Fibroblast of lung (primary cell): ENCODE results near the gene SSX5. TPM values are rescaled to one million over a fixed set of nuclear protein-coding genes. Genes with fewer than 3 reads are reported as not detected.
"Not testable (repeated sequence)": the region's sequence is repeated elsewhere in the genome, so short reads cannot be mapped to it uniquely, and the experiment has no call there.

Source experiments
- DNase-seq, 2 donors: peaks; one replicate each; pipeline versions ENCODE4 v3.0.0 to v3.0.0-alpha.2; 2010; ENCODE audit warnings: low read depth in 2 of 2
- H2AFZ ChIP-seq: 2 replicates; pipeline ENCODE4 v1.5.1; 2012; ENCODE audit warnings: low read length, control low read depth, inconsistent platforms
- H3K27ac ChIP-seq: 2 replicates; pipeline ENCODE4 v1.5.1; 2011; ENCODE audit warnings: low read length, control low read depth; ENCODE audit not compliant: insufficient read depth
- H3K27me3 ChIP-seq: 2 replicates; pipeline ENCODE4 v1.5.1; 2011; ENCODE audit warnings: mild to moderate bottlenecking, low read length; ENCODE audit not compliant: control insufficient read depth, insufficient read depth
- H3K36me3 ChIP-seq: 2 replicates; pipeline ENCODE4 v1.5.1; 2011; ENCODE audit warnings: low read length; ENCODE audit not compliant: control insufficient read depth, insufficient read depth
- H3K4me1 ChIP-seq: 2 replicates; pipeline ENCODE4 v1.5.1; 2011; ENCODE audit warnings: low read length; ENCODE audit not compliant: control insufficient read depth, insufficient read depth; ENCODE audit errors: extremely low read depth
- H3K4me2 ChIP-seq: 2 replicates; pipeline ENCODE4 v1.5.1; 2011; ENCODE audit warnings: low read length, control low read depth; ENCODE audit not compliant: insufficient read depth; ENCODE audit errors: extremely low read depth
- H3K4me3 ChIP-seq, 4 experiments: fragments of 200-600 bp in 1 of 4; sonication (generic) in 1 of 4; replicated peaks in 1 of 4; 2 replicates each; pipeline ENCODE4 v1.5.1; 2011 to 2016; ENCODE audit warnings: low read length in 4 of 4, low read depth in 3 of 4, mild to moderate bottlenecking in 3 of 4, control low read depth in 2 of 4, inconsistent platforms in 1 of 4, mixed read lengths in 1 of 4; ENCODE audit not compliant: insufficient read depth in 1 of 4; ENCODE audit errors: control extremely low read depth in 1 of 4
- H3K79me2 ChIP-seq: 2 replicates; pipeline ENCODE4 v1.5.1; 2012; ENCODE audit warnings: mild to moderate bottlenecking, low read length, inconsistent platforms; ENCODE audit not compliant: control insufficient read depth, insufficient read depth
- H3K9ac ChIP-seq: 2 replicates; pipeline ENCODE4 v1.5.1; 2011; ENCODE audit warnings: mild to moderate bottlenecking, low read length, control low read depth; ENCODE audit not compliant: insufficient read depth
- H3K9me3 ChIP-seq: 2 replicates; pipeline ENCODE4 v1.5.1; 2012; ENCODE audit warnings: low read depth, low read length; ENCODE audit not compliant: control insufficient read depth, insufficient read depth
- H4K20me1 ChIP-seq: 2 replicates; pipeline ENCODE4 v1.5.1; 2011; ENCODE audit warnings: low read length; ENCODE audit not compliant: control insufficient read depth, insufficient read depth; ENCODE audit errors: extremely low read depth
- EZH2 ChIP-seq: IDR thresholded peaks from 2 replicates; pipeline ENCODE4 v1.5.1; 2012; ENCODE audit warnings: low read length, control low read depth, mild to moderate bottlenecking; ENCODE audit errors: missing control alignments
- polyA plus RNA-seq, 2 donors: library from polyadenylated mRNA; depleted of rRNA in 1 of 2; stranded (reverse) in 1 of 2; unstranded in 1 of 2; fragments of >200 nt; gene quantifications; 2 replicates each; pipeline ENCODE4 v1.2.1, GENCODE V29; 2011 to 2012; ENCODE audit warnings: missing spikeins in 1 of 2
- total RNA-seq: library from RNA; depleted of rRNA; stranded (reverse); fragments of >200 nt; gene quantifications from 2 replicates; pipeline ENCODE4 v1.2.1, GENCODE V29; 2014
- TF ChIP-seq, protein P1 (sequence below), 2 donors: IDR thresholded peaks in 1 of 2; conservative IDR thresholded peaks in 1 of 2; 1 replicate in 1 of 2; 2 replicates in 1 of 2; pipeline ENCODE4 v1.5.1; 2011 to 2012; ENCODE audit warnings: low read length in 2 of 2, control low read depth in 1 of 2, inconsistent platforms in 1 of 2, low read depth in 1 of 2, mild to moderate bottlenecking in 1 of 2

The SSX5 gene
- total and polyA plus RNA-seq, 2 donors (not counting 1 experiment from before 2014, with no cell fraction given) = not detected

DNA sequence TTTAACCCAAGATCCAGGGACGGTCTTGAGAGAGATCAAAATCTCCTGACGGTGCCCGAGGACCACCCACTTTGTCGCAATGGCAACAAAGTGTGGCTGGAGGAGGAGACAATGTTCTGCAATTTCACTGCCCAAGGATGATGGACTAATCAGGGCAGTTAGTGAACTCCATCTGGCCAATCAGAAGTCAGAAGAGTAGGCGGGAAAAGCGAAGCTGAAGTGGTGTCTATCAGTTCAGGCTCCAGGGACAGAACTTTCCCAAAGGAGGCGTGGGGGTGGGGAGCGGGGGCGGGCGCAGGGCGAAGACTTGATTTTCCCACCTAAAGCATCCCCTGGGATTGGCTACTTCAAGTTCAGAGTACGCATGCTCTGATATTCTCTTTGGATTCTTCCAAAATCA lies 40.6 kb downstream of the SSX5 start:
- Histone ChIP-seq H2AFZ (no peak overlapping the region), H3K4me3 (no peak overlapping the region), H3K27me3 (no peaks in the 10 kb centered on the region), H3K9me3 (no peaks in the 10 kb centered on the region), H3K4me2 (no peak overlapping the region), H3K9ac (no peak overlapping the region), H3K27ac (no peak overlapping the region), H3K79me2 (no peaks in the 10 kb centered on the region), H3K36me3 (no peaks in the 10 kb centered on the region), H3K4me1 (no peaks in the 10 kb centered on the region), H4K20me1 (no peaks in the 10 kb centered on the region)
- TF ChIP-seq EZH2 = no peak
- TF ChIP-seq, protein P1, sequence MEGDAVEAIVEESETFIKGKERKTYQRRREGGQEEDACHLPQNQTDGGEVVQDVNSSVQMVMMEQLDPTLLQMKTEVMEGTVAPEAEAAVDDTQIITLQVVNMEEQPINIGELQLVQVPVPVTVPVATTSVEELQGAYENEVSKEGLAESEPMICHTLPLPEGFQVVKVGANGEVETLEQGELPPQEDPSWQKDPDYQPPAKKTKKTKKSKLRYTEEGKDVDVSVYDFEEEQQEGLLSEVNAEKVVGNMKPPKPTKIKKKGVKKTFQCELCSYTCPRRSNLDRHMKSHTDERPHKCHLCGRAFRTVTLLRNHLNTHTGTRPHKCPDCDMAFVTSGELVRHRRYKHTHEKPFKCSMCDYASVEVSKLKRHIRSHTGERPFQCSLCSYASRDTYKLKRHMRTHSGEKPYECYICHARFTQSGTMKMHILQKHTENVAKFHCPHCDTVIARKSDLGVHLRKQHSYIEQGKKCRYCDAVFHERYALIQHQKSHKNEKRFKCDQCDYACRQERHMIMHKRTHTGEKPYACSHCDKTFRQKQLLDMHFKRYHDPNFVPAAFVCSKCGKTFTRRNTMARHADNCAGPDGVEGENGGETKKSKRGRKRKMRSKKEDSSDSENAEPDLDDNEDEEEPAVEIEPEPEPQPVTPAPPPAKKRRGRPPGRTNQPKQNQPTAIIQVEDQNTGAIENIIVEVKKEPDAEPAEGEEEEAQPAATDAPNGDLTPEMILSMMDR (conservative IDR thresholded peaks at IDR 0.05 in 1 of 2, IDR thresholded peaks at IDR 0.05 in 1 of 2; ENCODE audit: low read depth in 1 of 2, low read length in 2 of 2) = no peak
- DNase-seq = no peak

DNA sequence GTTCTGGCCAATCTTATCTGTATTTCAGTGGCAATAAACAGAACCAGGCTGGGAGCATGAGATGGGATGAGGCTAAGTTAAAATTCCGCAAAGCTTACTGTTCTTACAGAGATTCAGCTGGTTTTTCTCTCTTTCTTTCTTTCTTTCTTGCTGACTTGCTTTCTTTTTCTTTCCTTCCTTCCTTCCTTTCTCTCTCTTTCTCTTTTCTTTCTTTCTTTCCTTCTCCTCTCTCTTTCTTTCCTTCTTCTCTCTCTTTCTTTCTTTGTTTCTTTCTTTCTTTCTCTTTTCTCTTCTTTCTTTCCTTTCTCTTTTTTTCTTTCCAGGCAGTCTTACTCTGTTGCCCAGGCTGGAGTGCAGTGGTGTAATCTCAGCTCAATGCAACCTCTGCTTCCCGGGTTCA lies 41.8 kb downstream of the SSX5 start:
- no peaks in the 10 kb centered on the region for H3K4me1 ChIP-seq
- no peak overlapping the region for H3K4me2 ChIP-seq
- no peak overlapping the region for H2AFZ ChIP-seq
- H3K79me2 ChIP-seq = no peaks in the 10 kb centered on the region
- H3K4me3 ChIP-seq = no peak overlapping the region
- H3K27me3 ChIP-seq = no peaks in the 10 kb centered on the region
- H4K20me1 ChIP-seq = no peaks in the 10 kb centered on the region
- H3K36me3 ChIP-seq = no peaks in the 10 kb centered on the region
- H3K9ac ChIP-seq = no peak overlapping the region
- H3K27ac ChIP-seq = no peak overlapping the region
- TF ChIP-seq, protein P1 (conservative IDR thresholded peaks at IDR 0.05 in 1 of 2, IDR thresholded peaks at IDR 0.05 in 1 of 2; ENCODE audit: low read depth in 1 of 2, low read length in 2 of 2) = no peak
- TF ChIP-seq EZH2 = no peak
- no peak for DNase-seq
- no peaks in the 10 kb centered on the region for H3K9me3 ChIP-seq

DNA sequence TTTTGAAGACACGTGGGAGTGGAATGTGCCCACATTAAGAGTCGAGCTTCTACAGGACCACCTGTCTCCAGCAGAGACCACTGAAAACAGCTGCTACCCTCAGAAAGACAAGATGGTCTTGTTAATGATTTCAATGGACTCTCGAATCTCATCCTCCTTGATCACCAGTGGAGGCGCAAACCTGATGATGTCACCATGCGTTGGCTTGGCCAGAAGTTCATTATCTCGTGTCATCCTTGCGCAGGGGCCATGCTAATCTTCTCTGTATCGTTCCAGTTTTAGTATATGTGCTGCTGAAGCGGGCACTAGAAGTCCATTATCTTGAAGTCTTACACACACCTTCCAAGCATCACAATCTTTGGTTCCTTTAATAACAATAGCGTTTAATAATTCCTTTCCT lies 42.8 kb downstream of the SSX5 start:
- Histone ChIP-seq H3K4me2 (no peak overlapping the region), H3K9ac (no peak overlapping the region), H2AFZ (no peak overlapping the region), H3K27ac (no peak overlapping the region), H3K79me2 (no peaks in the 10 kb centered on the region), H3K4me3 (no peak overlapping the region), H4K20me1 (no peaks in the 10 kb centered on the region), H3K9me3 (no peaks in the 10 kb centered on the region), H3K27me3 (no peaks in the 10 kb centered on the region), H3K36me3 (no peaks in the 10 kb centered on the region), H3K4me1 (no peaks in the 10 kb centered on the region)
- no peak for DNase-seq
- TF ChIP-seq EZH2 = no peak
- TF ChIP-seq, protein P1 (conservative IDR thresholded peaks at IDR 0.05 in 1 of 2, IDR thresholded peaks at IDR 0.05 in 1 of 2; ENCODE audit: low read depth in 1 of 2, low read length in 2 of 2) = no peak

DNA sequence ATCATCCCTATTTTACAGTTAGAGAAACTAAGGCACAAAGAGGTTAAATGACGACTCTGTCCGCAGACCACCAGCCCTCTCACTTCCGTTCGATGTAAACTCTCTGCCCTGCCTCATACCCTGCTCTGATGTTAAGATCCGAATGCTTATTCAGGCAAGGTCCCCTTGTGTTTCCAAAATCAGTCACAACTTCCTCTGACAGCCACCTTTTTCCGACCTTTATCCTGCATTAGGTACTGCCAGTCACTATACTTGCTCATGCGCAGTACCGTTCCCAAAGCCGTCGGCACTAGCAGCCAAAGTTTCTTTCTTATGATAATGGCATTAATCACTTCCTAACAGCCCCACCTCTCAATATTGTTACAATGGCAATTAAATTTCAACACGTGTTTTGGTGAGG lies 53.9 kb downstream of the SSX5 start:
- H3K79me2 ChIP-seq, H3K27me3 ChIP-seq, H3K4me2 ChIP-seq, H3K36me3 ChIP-seq, H3K9me3 ChIP-seq, H2AFZ ChIP-seq, H3K4me3 ChIP-seq, DNase-seq, H3K9ac ChIP-seq, H3K4me1 ChIP-seq, H3K27ac ChIP-seq, H4K20me1 ChIP-seq: not testable (repeated sequence)

DNA sequence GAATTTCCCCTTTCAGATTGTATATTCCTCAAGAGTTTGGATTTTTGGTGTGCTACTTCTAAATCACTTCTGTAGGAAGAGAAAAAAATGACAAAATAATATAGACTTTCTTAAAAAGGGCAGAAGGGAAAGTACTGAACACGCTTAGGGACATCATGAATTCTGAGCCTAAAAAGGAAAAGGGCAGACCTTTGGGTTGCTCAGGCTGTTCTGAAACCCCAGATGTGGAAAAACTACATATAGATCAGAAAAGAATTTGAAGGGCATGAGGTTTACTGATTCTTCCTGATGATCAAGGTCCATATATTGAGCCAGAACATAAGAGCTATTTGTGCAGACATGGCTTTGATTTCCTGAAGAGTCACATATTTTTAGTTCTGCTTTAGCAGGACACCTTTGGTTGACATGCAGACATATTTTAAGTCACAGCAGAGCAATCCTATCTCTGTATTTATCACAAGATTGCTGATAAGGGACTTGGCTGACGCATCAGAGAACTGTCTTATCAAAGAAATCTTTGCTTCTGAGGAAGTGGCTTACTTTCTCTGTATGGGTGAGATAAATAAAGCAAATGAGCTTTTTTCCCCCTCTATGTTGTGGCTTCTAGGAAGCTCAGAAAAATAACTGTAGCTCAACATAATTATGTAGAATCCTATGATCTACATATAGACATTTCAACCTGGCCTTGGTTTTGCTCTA lies 54.6 kb downstream of the SSX5 start:
- not testable (repeated sequence) for H2AFZ ChIP-seq, H3K9me3 ChIP-seq, H3K9ac ChIP-seq, H3K4me2 ChIP-seq, H4K20me1 ChIP-seq, H3K79me2 ChIP-seq, H3K27ac ChIP-seq, DNase-seq, H3K4me1 ChIP-seq, H3K4me3 ChIP-seq, H3K27me3 ChIP-seq, H3K36me3 ChIP-seq
